NT2/D1 (cell line): Measurements from ENCODE around the gene FFAR1.

Source experiments
- SUZ12 ChIP-seq: IDR thresholded peaks from 2 replicates; pipeline ENCODE4 v1.6.1; 2011; ENCODE audit not compliant: insufficient read length, insufficient read depth; ENCODE audit errors: extremely low read depth
- YY1 ChIP-seq: IDR thresholded peaks from 2 replicates; pipeline ENCODE4 v1.6.1; 2011; ENCODE audit not compliant: insufficient read length, insufficient read depth

GRCh38 chr19:35377656-35378055 is 30.0 kb downstream of the FFAR1 start:
- TF ChIP-seq YY1 (no peak), SUZ12 (no peak)
